ENCODE results near the gene TRH. TPM values are rescaled to one million over a fixed set of nuclear protein-coding genes. Genes with fewer than 3 reads are reported as not detected.

The TRH gene
- total and polyA plus RNA-seq, 4 donors, result 0.14 to 0.40 (median 0.22) TPM; not detected in 1

DNA sequence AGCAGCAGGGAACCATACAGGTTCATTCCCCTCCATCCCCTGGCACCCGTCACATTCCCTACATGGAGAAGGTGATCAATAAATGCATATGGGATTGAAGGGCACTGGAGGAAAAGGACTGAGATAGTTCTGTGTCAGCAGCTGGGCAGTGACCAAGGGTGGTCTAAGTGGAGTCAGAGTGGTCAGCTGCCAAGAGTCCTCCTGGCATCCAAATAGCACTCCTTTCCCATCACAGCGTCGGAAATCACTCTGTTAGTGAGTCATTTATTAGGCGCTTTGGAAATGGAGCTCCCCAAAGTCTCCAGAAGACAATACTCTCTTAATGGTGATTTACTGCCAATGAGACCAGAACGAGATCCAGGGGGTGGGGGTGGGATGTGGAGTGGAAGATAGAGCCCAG lies 6.8 kb upstream of the TRH start:
- Histone ChIP-seq H3K9ac (ENCODE audit: insufficient read depth in 1 of 2, low read length in 2 of 2) (no peak overlapping the region), H3K4me3 (no peak overlapping the region), H3K4me1 (ENCODE audit: control insufficient read depth in 5 of 5, insufficient read depth in 5 of 5, low read length in 5 of 5) (peaks cover 0 to 17% (median 0%) of the 10 kb centered on the region in 5 donors), H3K27ac (ENCODE audit: low read depth in 1 of 2, low read length in 1 of 2) (no peak overlapping the region), H3K27me3 (ENCODE audit: control insufficient read depth in 3 of 3, insufficient read depth in 3 of 3, low read length in 2 of 3) (no peaks in the 10 kb centered on the region), H3K36me3 (ENCODE audit: control insufficient read depth in 4 of 4, insufficient read depth in 4 of 4, low read length in 4 of 4) (no peaks in the 10 kb centered on the region), H3K9me3 (ENCODE audit: control insufficient read depth in 4 of 4, insufficient read depth in 3 of 4, low read length in 3 of 4) (peaks cover 0 to 2% (median 0%) of the 10 kb centered on the region in 4 donors)
- DNase-seq (no peak), ATAC-seq (ENCODE audit: insufficient read depth, low FRiP score) (no peak)
- 78 to 89% methylated on average over 5 of the region's 5 CpGs for WGBS, 2 donors
- TF ChIP-seq, protein P1, sequence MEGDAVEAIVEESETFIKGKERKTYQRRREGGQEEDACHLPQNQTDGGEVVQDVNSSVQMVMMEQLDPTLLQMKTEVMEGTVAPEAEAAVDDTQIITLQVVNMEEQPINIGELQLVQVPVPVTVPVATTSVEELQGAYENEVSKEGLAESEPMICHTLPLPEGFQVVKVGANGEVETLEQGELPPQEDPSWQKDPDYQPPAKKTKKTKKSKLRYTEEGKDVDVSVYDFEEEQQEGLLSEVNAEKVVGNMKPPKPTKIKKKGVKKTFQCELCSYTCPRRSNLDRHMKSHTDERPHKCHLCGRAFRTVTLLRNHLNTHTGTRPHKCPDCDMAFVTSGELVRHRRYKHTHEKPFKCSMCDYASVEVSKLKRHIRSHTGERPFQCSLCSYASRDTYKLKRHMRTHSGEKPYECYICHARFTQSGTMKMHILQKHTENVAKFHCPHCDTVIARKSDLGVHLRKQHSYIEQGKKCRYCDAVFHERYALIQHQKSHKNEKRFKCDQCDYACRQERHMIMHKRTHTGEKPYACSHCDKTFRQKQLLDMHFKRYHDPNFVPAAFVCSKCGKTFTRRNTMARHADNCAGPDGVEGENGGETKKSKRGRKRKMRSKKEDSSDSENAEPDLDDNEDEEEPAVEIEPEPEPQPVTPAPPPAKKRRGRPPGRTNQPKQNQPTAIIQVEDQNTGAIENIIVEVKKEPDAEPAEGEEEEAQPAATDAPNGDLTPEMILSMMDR (IDR thresholded peaks at IDR 0.05; ENCODE audit: control extremely low read depth, extremely low read depth), result no peak

DNA sequence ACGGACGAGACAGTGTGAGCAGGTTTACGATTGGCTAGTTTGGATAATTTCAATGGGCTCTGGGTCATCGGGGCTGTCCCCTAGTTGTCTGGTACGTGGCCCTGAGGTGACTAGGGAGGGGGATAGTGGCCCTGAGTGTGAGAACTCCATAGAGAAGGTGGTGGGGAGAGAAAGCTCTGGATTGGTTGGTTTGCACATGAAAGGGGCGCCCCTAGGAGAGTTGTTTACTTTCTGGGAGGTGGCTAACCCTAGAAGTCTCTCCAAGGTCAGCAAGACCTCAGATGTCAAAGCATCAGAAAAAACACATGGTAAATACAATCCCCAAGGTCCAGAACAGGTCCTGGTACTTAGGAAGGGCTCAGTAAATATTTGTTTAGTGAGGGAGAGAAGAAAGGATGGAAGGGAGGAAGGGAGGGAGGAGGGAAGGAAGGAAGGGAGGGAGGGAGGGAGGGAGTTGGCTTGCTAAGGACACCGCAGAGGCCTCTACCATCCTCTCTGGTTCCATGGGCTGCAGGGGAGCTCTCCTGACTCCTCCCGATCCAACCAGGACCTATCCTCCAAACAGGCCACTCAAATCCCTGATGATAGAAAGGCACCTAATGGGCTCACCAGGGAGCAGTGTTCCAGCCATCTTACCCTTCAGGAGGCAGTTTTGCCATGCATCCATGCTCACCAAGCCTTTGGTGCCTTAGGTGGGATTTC lies 3.0 kb upstream of the TRH start:
- DNase-seq, result no peak
- Histone ChIP-seq H3K9ac (ENCODE audit: insufficient read depth in 1 of 2, low read length in 2 of 2) (no peak overlapping the region), H3K4me1 (ENCODE audit: control insufficient read depth in 5 of 5, insufficient read depth in 5 of 5, low read length in 5 of 5) (peaks cover 0 to 15% (median 11%) of the 10 kb centered on the region in 5 donors), H3K9me3 (ENCODE audit: control insufficient read depth in 4 of 4, insufficient read depth in 3 of 4, low read length in 3 of 4) (peaks cover 0 to 1% (median 0%) of the 10 kb centered on the region in 4 donors), H3K27ac (ENCODE audit: low read depth in 1 of 2, low read length in 1 of 2) (no peak overlapping the region), H3K36me3 (ENCODE audit: control insufficient read depth in 4 of 4, insufficient read depth in 4 of 4, low read length in 4 of 4) (no peaks in the 10 kb centered on the region), H3K4me3 (no peak overlapping the region), H3K27me3 (ENCODE audit: control insufficient read depth in 3 of 3, insufficient read depth in 3 of 3, low read length in 2 of 3) (peaks cover 0 to 26% (median 20%) of the 10 kb centered on the region in 3 donors)
- TF ChIP-seq, protein P1 (IDR thresholded peaks at IDR 0.05; ENCODE audit: control extremely low read depth, extremely low read depth), result no peak
- 57 to 79% methylated on average over 8 of the region's 8 CpGs for WGBS, 2 donors
- no peak for ATAC-seq (ENCODE audit: insufficient read depth, low FRiP score)

DNA sequence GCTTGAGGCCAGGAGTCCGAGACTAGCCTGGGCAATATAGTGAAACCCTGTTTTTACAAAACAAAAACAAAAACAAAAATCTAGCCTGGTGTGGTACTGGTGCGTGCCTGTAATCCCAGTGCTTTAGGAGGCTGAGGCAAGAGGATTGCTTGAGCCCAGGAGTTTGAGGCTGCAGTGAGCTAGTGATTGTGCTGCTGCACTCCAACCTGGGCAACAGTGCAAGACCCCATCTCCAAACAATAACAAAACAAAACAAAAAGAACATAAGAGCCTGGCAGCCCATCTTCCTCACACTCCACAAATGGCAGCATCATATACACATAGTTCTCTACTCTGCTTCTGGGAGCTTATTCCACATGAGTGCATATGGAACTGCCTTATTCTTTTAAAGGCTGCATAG lies 2.2 kb upstream of the TRH start:
- TF ChIP-seq, protein P1 (IDR thresholded peaks at IDR 0.05; ENCODE audit: control extremely low read depth, extremely low read depth), result no peak
- no peak for ATAC-seq (ENCODE audit: insufficient read depth, low FRiP score)
- DNase-seq, result no peak
- H3K4me3 ChIP-seq, result no peak overlapping the region
- H3K36me3 ChIP-seq (ENCODE audit: control insufficient read depth in 4 of 4, insufficient read depth in 4 of 4, low read length in 4 of 4), result no peaks in the 10 kb centered on the region
- 92 to 95% methylated on average over 2 of the region's 2 CpGs for WGBS, 2 donors
- no peak overlapping the region for H3K9ac ChIP-seq (ENCODE audit: insufficient read depth in 1 of 2, low read length in 2 of 2)
- no peaks in the 10 kb centered on the region for H3K9me3 ChIP-seq (ENCODE audit: control insufficient read depth in 4 of 4, insufficient read depth in 3 of 4, low read length in 3 of 4)
- H3K27ac ChIP-seq (ENCODE audit: low read depth in 1 of 2, low read length in 1 of 2), result no peak overlapping the region
- peaks cover under 1 to 32% (median 24%) of the 10 kb centered on the region in 3 donors for H3K27me3 ChIP-seq (ENCODE audit: control insufficient read depth in 3 of 3, insufficient read depth in 3 of 3, low read length in 2 of 3)
- peaks cover 0 to 15% (median 11%) of the 10 kb centered on the region in 5 donors for H3K4me1 ChIP-seq (ENCODE audit: control insufficient read depth in 5 of 5, insufficient read depth in 5 of 5, low read length in 5 of 5)
